Ovary (tissue), 9 donors: ENCODE results near the gene HADHB. TPM values are rescaled to one million over a fixed set of nuclear protein-coding genes. Genes with fewer than 3 reads are reported as not detected.

Experiments used
- DNase-seq, 5 donors: peaks; one replicate each; pipeline ENCODE4 v3.0.0-alpha.2; 2019 to 2020
- H3K27ac ChIP-seq, 2 donors: fragments of 200-600 bp; one replicate each; pipeline versions ENCODE4 v1.5.1 to v1.8.0; 2019 to 2022
- H3K27me3 ChIP-seq: fragments of 200-600 bp; one replicate; pipeline ENCODE4 v1.8.0; 2022
- H3K36me3 ChIP-seq: fragments of 200-600 bp; sonication (generic); one replicate; pipeline ENCODE4 v1.5.1; 2019
- H3K4me1 ChIP-seq: one replicate; pipeline ENCODE4 v1.8.1; 2013; ENCODE audit warnings: mild to moderate bottlenecking, moderate library complexity; ENCODE audit not compliant: insufficient read depth
- H3K4me3 ChIP-seq: fragments of 200-600 bp; sonication (generic); one replicate; pipeline ENCODE4 v1.5.1; 2017
- H3K9me3 ChIP-seq, 2 donors: fragments of 200-600 bp in 1 of 2; sonication (generic) in 1 of 2; one replicate each; pipeline versions ENCODE4 v1.5.1 to v1.8.1; 2013 to 2019; ENCODE audit warnings: mild to moderate bottlenecking in 1 of 2, moderate library complexity in 1 of 2
- CTCF ChIP-seq, 3 donors: fragments of 450-650 bp in 2 of 3; fragments of 200-600 bp in 1 of 3; IDR thresholded peaks; one replicate each; pipeline versions ENCODE4 v1.5.1 to v1.8.0; 2016 to 2022; ENCODE audit warnings: antibody characterized with exemption in 3 of 3, mild to moderate bottlenecking in 1 of 3
- EP300 ChIP-seq: sonication (generic); formaldehyde crosslinking; IDR thresholded peaks from one replicate; pipeline ENCODE4 v1.6.1; 2017; ENCODE audit warnings: antibody characterized with exemption
- POLR2A ChIP-seq: fragments of 450-650 bp; IDR thresholded peaks from one replicate; pipeline ENCODE4 v1.6.1; 2017; ENCODE audit warnings: antibody characterized with exemption, mild to moderate bottlenecking, moderate library complexity
- WGBS, 3 donors: extraction: QIAGEN DNeasy Blood & Tissue Kit in 1 of 3; methylation state at CpG; one replicate each; pipeline versions ENCODE4 v1.1.5 to v1.1.7; 2013 to 2017; 5-methylcytosine and 5-hydroxymethylcytosine counted together
- intact Hi-C, 4 donors: fragments of 100-400 bp; cut with DNase I; formaldehyde crosslinking; loops; one replicate each; pipeline versions ENCODE4 v1.11.0 to v1.15.1; 2022 to 2023
- polyA plus RNA-seq, 2 donors: library from polyadenylated mRNA; stranded (reverse); fragments of 200-250 nt in 1 of 2; fragments of 350-450 nt in 1 of 2; fragmentation: Illumina TruSeq in 1 of 2; extraction: RNeasy Lipid Tissue Mini Kit (QIAGEN cat#74804) in 1 of 2; gene quantifications; one replicate each; pipeline ENCODE4 v1.2.3, GENCODE V29; 2013 to 2014
- total RNA-seq, 7 donors: library from RNA; depleted of rRNA in 2 of 7; stranded (reverse); fragments of >200 nt in 2 of 7; fragmentation: NEBNext Ultra II Directional in 3 of 7; extraction: Animal tissue kit (Norgen Biotek cat#: 25700) in 3 of 7; gene quantifications; one replicate each; pipeline versions ENCODE4 v1.1.0 to v1.2.4, GENCODE V29; 2016 to 2023
- donor health status: DM: no; HTN: no; CAD: no; lungs with moderate emphysema.
- donor health status: DM: no; HTN: no; CAD: no.
- donor health status: Bipolar disorder and iron deficiency.
- donor health status: DM: yes; HTN: yes; CAD: no.
- donor health status: DM: no; HTN: no; CAD: no.
- donor health status: DM: yes; HTN: yes; CAD: no.

The HADHB gene
- total and polyA plus RNA-seq, 9 donors: 81.1 to 224 (median 104) TPM

- Histone ChIP-seq H3K36me3 (no peaks in the 10 kb centered on the region), H3K4me3 (no peak overlapping the region), H3K27me3 (no peaks in the 10 kb centered on the region), H3K4me1 (no peaks in the 10 kb centered on the region), H3K27ac (no peak overlapping the region), H3K9me3 (no peaks in the 10 kb centered on the region)
- WGBS, 3 donors: 94 to 100% (median 94%) methylated on average over 1 of the region's 1 CpG
- DNase-seq: no peak
- intact Hi-C loops: no loop called here
- no peak for TF ChIP-seq CTCF (IDR thresholded peaks at IDR 0.05)
- no peak for TF ChIP-seq POLR2A
- no peak for TF ChIP-seq EP300
These were observed 30.0 kb upstream of the HADHB start for GRCh38 chr2:26214759-26215158.

GRCh38 chr2:26215833-26216232, 28.9 kb upstream of the HADHB start:
- H3K36me3 ChIP-seq: no peaks in the 10 kb centered on the region
- H3K9me3 ChIP-seq: no peaks in the 10 kb centered on the region
- no peaks in the 10 kb centered on the region for H3K27me3 ChIP-seq
- intact Hi-C loops: no loop called here
- WGBS, 3 donors: 97 to 100% (median 97%) methylated on average over 1 of the region's 1 CpG
- no peak for DNase-seq
- TF ChIP-seq EP300 (no peak), CTCF (IDR thresholded peaks at IDR 0.05) (no peak), POLR2A (no peak)
- no peaks in the 10 kb centered on the region for H3K4me1 ChIP-seq
- no peak overlapping the region for H3K27ac ChIP-seq
- no peak overlapping the region for H3K4me3 ChIP-seq

GRCh38 chr2:26216587-26216986, 28.2 kb upstream of the HADHB start:
- TF ChIP-seq POLR2A (no peak), CTCF (IDR thresholded peaks at IDR 0.05) (no peak), EP300 (no peak)
- no peak overlapping the region for H3K27ac ChIP-seq
- no peaks in the 10 kb centered on the region for H3K4me1 ChIP-seq
- no peak overlapping the region for H3K4me3 ChIP-seq
- intact Hi-C loops: no loop called here
- no peak for DNase-seq
- no peaks in the 10 kb centered on the region for H3K27me3 ChIP-seq
- WGBS, 3 donors: 94 to 98% (median 95%) methylated on average over 4 of the region's 4 CpGs
- no peaks in the 10 kb centered on the region for H3K9me3 ChIP-seq
- H3K36me3 ChIP-seq: no peaks in the 10 kb centered on the region

- DNase-seq: no peak
- Histone ChIP-seq H3K27ac (no peak overlapping the region), H3K9me3 (no peaks in the 10 kb centered on the region), H3K27me3 (no peaks in the 10 kb centered on the region), H3K4me1 (no peaks in the 10 kb centered on the region), H3K36me3 (no peaks in the 10 kb centered on the region), H3K4me3 (no peak overlapping the region)
- WGBS, 3 donors: 80 to 82% (median 82%) methylated on average over 6 of the region's 6 CpGs
- no peak for TF ChIP-seq EP300
- no peak for TF ChIP-seq CTCF (IDR thresholded peaks at IDR 0.05)
- no peak for TF ChIP-seq POLR2A
- intact Hi-C loops: no loop called here
These were observed 27.0 kb upstream of the HADHB start for GRCh38 chr2:26217720-26218119.

GRCh38 chr2:26223018-26223417, 21.7 kb upstream of the HADHB start:
- no peak overlapping the region for H3K27ac ChIP-seq
- DNase-seq: no peak
- WGBS, 3 donors: 81 to 95% (median 81%) methylated on average over 1 of the region's 1 CpG
- TF ChIP-seq CTCF (IDR thresholded peaks at IDR 0.05) (no peak), EP300 (no peak), POLR2A (no peak)
- H3K4me3 ChIP-seq: no peak overlapping the region
- H3K9me3 ChIP-seq: no peaks in the 10 kb centered on the region
- H3K36me3 ChIP-seq: no peaks in the 10 kb centered on the region
- H3K27me3 ChIP-seq: no peaks in the 10 kb centered on the region
- intact Hi-C loops: no loop called here
- no peaks in the 10 kb centered on the region for H3K4me1 ChIP-seq
